NOMO-1 treated with DMSO at 0.1 percent for 48 hours (cell line): ENCODE data around the gene C12orf54.
"Not testable (repeated sequence)": the region's sequence is repeated elsewhere in the genome, so short reads cannot be mapped to it uniquely, and the experiment has no call there.

ENCODE experiments used
- DNase-seq: peaks from one replicate; lab custom pipeline; 2025; ENCODE audit not compliant: unreplicated experiment; lab: John Stamatoyannopoulos, UW

The C12orf54 gene

DNA sequence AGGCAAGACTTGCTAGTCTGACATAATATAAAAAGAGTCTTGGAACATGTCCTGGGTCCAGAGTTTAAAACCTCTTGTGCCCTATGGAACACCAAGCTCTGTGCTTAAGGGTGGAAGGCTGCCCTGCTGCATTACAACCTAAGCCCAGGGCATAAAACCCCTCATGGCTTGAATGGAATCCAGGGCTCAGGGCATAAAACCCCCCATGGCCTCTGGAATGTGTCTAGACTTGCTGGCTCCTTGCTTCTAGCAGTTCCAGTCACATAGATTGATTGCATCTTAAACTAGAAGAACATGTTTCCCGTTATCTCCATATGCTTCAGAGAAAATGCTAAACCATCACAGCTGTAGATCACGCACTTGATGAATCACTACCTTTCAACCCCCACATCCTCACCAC, 24.5 kb downstream of the C12orf54 start:
- not testable (repeated sequence) for DNase-seq

DNA sequence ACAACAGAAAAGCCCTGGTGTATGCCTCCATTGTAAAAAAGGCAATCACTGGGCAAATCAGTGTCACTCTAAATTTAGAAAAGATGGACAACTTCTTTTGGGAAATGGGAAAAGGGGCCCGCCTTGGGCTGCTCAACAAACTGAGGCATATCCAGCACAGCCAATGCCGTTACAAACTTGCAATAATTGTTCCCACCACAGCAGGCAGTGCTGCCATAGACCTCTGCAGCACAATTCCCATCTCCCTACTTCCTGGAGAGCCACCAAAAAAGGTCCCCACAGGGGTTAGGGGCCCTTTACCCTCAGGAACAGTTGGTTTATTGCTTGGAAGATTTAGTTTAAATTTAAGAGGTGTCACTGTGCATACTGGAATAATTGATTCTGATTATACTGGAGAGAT, 26.7 kb downstream of the C12orf54 start:
- no peak for DNase-seq

GRCh38 chr12:48510111-48510510, 27.8 kb downstream of the C12orf54 start:
- DNase-seq = no peak

DNA sequence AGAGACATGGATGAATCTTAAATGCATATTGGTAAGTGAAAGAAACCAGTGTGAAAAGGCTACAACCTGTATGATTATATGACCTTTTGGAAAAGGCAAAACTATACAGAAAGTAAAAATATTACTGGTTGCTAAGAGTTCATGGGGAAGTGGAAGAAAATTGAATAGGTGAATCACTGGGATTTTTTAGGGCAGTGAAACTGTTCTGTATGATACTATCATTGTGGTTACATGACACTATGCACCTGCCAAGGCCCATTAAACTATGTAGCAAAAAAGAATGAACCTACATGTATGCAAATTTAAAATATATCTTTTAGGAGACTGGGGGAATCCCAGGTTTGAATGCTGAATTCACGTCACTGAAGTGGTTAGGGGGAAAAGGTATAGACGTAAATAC, 30.6 kb downstream of the C12orf54 start:
- DNase-seq = no peak

DNA sequence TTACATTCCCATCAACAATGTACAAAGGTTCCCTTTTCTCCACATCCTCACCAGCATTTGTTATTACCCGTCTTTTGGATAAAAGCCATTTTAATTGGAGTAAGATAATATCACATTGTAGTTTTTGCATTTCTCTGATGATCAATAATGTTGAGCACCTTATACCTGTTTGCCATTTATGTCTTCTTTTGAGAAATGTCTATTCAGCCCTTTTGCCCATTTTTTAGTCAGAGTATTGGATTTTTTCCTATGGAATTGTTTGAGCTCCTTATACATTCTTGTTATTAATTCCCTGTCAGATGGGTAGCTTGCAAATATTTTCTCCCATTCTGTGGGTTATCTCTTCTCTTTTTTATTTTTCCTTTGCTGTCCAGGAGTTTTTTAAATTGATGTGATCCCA, 32.4 kb downstream of the C12orf54 start:
- no peak for DNase-seq

DNA sequence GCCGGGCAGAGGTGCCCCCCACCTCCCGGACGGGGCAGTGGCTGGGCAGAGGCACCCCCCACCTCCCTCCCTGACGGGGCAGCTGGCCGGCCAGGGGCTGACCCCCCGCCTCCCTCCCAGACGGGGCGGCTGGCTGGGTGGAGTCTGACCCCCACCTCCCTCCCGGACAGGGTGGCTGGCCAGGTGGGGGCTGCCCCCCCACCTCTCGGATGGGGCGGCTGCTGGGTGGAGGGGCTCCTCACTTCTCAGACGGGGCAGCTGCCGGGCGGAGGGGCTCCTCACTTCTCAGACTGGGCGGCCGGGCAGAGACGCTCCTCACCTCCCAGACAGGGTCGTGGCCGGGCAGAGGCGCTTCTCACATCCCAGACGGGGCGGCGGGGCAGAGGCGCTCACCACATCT, 38.1 kb downstream of the C12orf54 start:
- DNase-seq = not testable (repeated sequence)

DNA sequence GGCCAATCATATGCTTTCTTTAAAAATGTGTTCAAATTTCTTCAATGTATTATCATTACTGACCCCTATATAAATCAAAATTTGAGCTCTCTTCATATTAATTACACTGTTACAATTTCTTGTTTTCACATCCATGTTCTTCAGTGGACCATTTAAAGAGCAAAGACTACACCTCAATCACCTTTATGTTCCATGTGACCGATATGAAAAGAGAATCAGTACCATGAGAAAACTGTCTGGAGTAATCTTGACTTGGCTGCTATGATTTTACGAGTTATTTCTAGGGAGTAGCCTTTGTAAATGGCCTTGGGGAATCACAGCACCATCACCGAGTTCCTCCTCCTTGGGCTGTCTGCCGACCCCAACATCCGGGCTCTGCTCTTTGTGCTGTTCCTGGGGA, 43.0 kb downstream of the C12orf54 start, which contains the start of gene OR8S1:
TSS of gene OR8S1 (plus strand) at position 301 of the 400 bp plus-strand sequence. CDS start at position 301, 0 bp downstream.
- no peak for DNase-seq

DNA sequence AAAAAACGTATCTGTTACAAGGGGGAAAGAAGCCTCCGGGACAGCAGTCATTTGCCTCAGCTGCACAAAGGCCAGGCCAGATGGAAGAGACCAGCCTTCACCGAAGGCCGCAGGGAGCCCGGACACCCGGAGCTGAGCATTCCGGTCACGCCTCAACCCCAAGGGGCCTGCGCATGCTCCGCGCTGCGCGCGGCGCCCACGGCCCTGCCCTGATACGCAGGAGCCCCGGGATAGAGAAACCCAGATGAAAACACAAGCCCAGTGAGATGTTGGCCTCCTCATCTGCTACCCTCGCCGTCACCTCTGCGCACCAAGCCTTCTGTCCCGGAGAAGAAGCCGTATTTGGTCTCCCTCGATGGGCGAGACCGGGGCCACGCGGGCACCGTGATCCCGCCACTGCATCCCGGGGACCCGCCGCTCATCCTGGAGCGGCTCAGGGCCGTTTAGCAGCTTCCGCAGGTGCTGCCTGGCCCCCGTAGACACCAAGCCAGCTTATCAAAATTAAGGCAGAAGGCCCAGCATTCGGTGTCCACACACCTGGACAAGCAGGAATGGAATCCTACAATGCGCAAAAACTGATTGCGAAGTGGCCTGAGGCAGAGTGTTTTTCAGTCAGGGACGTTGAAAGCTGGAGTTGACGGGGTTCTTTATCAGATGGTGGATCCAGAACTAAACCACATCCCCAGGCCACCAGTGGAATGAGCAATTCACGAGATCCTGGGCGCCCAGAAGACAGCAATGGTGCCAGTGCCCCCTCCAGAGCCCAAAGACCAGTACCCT, 45.8 kb downstream of the C12orf54 start:
- no peak for DNase-seq

GRCh38 chr12:48532601-48533000, 50.3 kb downstream of the C12orf54 start:
- no peak for DNase-seq

DNA sequence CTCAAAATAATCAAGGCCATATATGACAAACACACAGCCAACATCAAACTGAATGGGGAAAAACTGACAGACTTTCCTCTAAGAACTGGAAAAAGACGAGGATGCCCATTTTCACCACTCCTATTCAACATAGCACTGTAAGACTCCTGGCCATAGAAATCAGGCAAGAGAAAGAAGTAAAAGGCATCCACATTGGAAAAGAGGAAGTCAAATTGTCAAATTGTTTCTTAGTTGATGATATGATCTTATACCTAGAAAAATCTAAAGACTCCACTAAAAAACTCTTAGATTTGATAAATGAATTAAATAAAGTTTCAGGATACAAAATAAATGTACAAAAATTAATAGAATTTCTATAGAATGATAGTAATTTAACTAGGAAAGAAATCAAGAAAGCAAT, 54.3 kb downstream of the C12orf54 start:
- DNase-seq = no peak

DNA sequence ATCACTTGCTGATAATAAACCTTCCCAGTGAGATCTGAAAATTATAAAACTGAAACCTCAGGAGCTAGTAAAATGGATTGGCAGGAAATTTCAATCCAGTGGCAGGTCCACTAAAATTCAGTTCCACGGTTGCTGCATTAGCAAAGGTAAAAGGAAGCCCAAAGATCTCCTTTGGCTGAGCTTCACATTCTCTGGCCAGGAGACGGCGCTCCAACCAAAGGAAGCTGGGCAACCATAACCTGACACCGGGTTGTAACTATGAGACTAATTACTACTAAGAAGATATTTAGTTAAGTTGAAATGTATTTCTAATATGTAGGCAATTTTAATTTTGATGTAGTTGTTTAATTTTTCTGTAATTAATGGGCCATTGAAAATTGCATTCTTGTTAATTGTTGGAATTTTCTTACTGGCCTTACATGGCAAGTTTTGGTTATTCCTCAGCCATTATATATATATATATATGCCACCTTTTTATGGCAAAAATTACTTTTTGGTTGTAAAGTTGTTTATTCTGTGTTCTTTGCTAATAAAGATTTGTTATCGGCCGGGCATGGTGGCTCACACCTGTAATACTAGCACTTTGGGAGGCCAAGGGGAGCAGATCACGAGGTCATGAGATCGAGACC, 60.1 kb downstream of the C12orf54 start:
- DNase-seq = peak; percentile 40

GRCh38 chr12:48545833-48546469, 63.7 kb downstream of the C12orf54 start:
- DNase-seq = no peak
